ENCODE measurements around the gene ANKFY1. TPM values are rescaled to one million over a fixed set of nuclear protein-coding genes. Genes with fewer than 3 reads are reported as not detected.

The ANKFY1 gene
- total RNA-seq, 6 experiments from 2014 or later, result 37.1 to 45.1 (median 40.7) TPM

DNA sequence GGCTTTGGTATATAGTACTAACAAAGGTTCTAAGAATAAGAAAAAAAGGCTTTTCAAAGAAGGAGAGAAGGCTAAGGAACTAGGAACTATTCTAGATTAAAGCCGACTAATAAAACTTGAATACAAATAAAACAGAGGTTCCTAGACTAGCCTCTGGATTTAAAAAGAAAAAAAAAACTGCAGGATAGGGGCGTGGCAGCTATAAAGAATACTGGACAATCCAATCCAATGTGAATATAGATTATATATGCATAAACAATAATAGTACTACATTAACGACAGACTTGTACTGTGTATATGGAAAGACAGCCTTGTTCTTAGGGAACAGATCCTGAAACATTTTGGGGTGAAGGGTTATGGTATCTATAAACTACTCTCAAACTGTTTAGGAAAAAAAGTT is 23.9 kb upstream of the ANKFY1 start:
- Mint-ChIP-seq H3K9me3 (no peaks in the 10 kb centered on the region), H3K27me3 (ENCODE audit: insufficient read depth) (no peaks in the 10 kb centered on the region), H3K4me1 (ENCODE audit: low read depth) (no peaks in the 10 kb centered on the region), H3K4me3 (no peak overlapping the region), H3K27ac (no peak overlapping the region), H3K36me3 (ENCODE audit: low read depth) (peaks cover 18% of the 10 kb centered on the region; the same call in 1 of the 2 replicates)
- DNase-seq, result no peak
- TF ChIP-seq, protein P1, sequence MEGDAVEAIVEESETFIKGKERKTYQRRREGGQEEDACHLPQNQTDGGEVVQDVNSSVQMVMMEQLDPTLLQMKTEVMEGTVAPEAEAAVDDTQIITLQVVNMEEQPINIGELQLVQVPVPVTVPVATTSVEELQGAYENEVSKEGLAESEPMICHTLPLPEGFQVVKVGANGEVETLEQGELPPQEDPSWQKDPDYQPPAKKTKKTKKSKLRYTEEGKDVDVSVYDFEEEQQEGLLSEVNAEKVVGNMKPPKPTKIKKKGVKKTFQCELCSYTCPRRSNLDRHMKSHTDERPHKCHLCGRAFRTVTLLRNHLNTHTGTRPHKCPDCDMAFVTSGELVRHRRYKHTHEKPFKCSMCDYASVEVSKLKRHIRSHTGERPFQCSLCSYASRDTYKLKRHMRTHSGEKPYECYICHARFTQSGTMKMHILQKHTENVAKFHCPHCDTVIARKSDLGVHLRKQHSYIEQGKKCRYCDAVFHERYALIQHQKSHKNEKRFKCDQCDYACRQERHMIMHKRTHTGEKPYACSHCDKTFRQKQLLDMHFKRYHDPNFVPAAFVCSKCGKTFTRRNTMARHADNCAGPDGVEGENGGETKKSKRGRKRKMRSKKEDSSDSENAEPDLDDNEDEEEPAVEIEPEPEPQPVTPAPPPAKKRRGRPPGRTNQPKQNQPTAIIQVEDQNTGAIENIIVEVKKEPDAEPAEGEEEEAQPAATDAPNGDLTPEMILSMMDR (IDR thresholded peaks at IDR 0.05), result no peak

DNA sequence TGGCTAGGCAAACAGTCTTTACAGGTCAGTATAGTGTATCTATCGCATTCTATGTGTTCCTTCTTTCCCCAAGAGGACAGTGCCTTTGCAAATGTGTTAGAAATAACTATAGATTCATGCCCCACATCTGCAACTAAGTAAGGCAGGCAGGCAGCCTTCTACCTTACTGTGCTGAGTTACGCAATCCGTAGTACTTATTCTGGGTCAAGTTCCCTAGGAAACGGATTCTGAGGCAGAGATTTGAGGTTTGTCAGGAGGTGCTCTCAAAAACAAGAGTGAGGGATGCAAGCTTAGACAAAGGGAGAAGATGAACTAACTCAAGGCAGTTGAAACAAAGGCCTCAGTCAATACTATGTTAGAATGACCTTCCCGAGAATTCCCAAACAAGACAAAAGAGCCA is 12.7 kb upstream of the ANKFY1 start:
- TF ChIP-seq, protein P1 (IDR thresholded peaks at IDR 0.05), result no peak
- no peak for DNase-seq
- Mint-ChIP-seq H3K4me1 (ENCODE audit: low read depth) (peaks cover 7% of the 10 kb centered on the region; the same call in 1 of the 2 replicates), H3K27me3 (ENCODE audit: insufficient read depth) (no peaks in the 10 kb centered on the region), H3K4me3 (no peak overlapping the region), H3K9me3 (no peaks in the 10 kb centered on the region), H3K27ac (no peak overlapping the region), H3K36me3 (ENCODE audit: low read depth) (peaks cover 26% of the 10 kb centered on the region)

DNA sequence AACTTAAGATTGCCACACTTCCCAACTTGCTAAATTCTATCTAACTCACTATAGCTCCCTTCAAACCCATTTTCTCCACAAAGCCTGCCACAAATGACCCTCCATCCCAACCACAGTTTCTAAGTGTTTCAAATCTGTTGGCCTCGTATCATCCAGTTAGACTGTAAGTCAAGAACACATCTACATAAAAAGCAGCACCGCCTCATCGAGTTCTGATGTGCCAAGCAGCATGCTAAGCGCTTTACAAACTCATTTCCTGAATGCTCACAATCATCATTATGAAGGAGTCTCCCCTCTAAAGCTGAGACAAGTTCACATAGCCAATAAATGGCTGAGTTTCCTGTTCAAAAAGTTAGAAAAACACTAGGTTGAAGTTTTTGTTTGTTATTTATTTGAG is 9.2 kb upstream of the ANKFY1 start:
- Mint-ChIP-seq H3K27ac (no peak overlapping the region), H3K36me3 (ENCODE audit: low read depth) (peaks cover 33% of the 10 kb centered on the region)
- TF ChIP-seq, protein P1 (IDR thresholded peaks at IDR 0.05), result no peak

DNA sequence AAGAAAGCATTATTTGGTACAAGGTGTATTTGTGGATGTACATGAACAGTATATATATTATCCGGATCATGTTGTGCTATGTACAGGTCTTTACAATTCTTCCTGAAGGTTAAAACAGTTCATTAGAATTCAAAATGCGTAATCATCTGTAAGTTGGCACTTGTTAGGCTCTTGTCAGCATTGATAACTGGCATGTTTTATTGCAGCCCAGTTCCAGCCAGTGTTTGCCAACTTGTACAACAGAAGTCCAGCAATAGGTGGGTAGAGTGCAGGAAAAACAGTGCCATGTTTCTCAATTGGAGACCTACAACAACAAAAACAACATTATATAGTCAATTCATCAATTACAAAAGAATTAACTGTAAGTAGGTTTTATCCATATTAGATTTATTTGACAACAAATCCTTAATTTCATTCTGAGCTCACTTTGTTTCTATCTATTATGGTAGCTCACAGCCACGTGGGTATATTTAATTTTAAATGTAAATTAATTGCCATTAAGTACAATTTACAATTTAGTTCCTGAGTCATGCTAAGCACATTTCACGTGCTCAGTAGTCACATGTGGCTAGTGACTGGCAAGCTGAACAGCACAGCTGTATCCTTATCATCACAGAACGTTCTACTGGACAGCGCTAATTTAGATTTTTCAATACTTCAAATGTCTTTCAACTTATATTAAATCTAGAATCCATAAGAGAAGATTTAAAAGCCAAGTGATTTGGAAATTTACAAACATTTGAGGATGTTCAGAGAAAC is 8.6 kb upstream of the ANKFY1 start:
- no peaks in the 10 kb centered on the region for H3K9me3 Mint-ChIP-seq
- no peak for DNase-seq
- H3K36me3 Mint-ChIP-seq (ENCODE audit: low read depth), result peaks cover 35% of the 10 kb centered on the region
- H3K4me3 Mint-ChIP-seq, result no peak overlapping the region
- TF ChIP-seq, protein P1 (IDR thresholded peaks at IDR 0.05), result no peak
- peaks cover 2% of the 10 kb centered on the region; the same call in 1 of the 2 replicates for H3K27me3 Mint-ChIP-seq (ENCODE audit: insufficient read depth)
- H3K4me1 Mint-ChIP-seq (ENCODE audit: low read depth), result peaks cover 7% of the 10 kb centered on the region; the same call in 1 of the 2 replicates
- no peak overlapping the region for H3K27ac Mint-ChIP-seq

More for the DNA sequence above, 9.2 kb upstream of the ANKFY1 start:
- Mint-ChIP-seq H3K9me3 (no peaks in the 10 kb centered on the region), H3K4me1 (ENCODE audit: low read depth) (peaks cover 7% of the 10 kb centered on the region; the same call in 1 of the 2 replicates), H3K27me3 (ENCODE audit: insufficient read depth) (peaks cover 2% of the 10 kb centered on the region; the same call in 1 of the 2 replicates), H3K4me3 (no peak overlapping the region)
- no peak for DNase-seq

DNA sequence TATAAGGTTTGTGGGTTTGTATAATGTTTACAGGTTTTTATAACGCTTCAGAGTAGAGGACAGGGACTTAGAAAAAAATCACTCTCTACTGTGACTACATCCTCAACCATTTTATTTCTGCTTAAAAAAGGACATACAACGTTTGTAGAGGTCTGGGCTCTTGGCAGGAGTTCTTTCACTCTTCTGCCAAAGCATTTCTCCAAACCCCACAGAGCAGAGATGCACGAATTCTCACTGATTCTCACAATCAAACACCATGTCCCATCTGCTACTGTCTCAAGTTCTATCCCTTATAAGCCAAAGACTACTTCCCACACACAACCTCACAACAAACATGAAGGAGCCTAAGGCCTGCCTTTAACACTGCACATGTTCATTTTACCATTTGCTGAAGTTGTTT is 7.0 kb upstream of the ANKFY1 start:
- H3K4me3 Mint-ChIP-seq, result no peak overlapping the region
- peaks cover 7% of the 10 kb centered on the region; the same call in 1 of the 2 replicates for H3K27me3 Mint-ChIP-seq (ENCODE audit: insufficient read depth)
- no peaks in the 10 kb centered on the region; the same call in 1 of the 2 replicates for H3K4me1 Mint-ChIP-seq (ENCODE audit: low read depth)
- H3K9me3 Mint-ChIP-seq, result no peaks in the 10 kb centered on the region
- TF ChIP-seq, protein P1 (IDR thresholded peaks at IDR 0.05), result no peak
- DNase-seq, result no peak
- no peak overlapping the region for H3K27ac Mint-ChIP-seq
- H3K36me3 Mint-ChIP-seq (ENCODE audit: low read depth), result peaks cover 30% of the 10 kb centered on the region
